ENCODE measurements around the gene AKAP17A. TPM values are rescaled to one million over a fixed set of nuclear protein-coding genes. Genes with fewer than 3 reads are reported as not detected.

AKAP17A gene
- total and polyA plus RNA-seq, 2 of the 8 experiments (the other 6 are each of a cell fraction or from before 2014, with no cell fraction given) = 14.0 to 41.2 TPM

DNA sequence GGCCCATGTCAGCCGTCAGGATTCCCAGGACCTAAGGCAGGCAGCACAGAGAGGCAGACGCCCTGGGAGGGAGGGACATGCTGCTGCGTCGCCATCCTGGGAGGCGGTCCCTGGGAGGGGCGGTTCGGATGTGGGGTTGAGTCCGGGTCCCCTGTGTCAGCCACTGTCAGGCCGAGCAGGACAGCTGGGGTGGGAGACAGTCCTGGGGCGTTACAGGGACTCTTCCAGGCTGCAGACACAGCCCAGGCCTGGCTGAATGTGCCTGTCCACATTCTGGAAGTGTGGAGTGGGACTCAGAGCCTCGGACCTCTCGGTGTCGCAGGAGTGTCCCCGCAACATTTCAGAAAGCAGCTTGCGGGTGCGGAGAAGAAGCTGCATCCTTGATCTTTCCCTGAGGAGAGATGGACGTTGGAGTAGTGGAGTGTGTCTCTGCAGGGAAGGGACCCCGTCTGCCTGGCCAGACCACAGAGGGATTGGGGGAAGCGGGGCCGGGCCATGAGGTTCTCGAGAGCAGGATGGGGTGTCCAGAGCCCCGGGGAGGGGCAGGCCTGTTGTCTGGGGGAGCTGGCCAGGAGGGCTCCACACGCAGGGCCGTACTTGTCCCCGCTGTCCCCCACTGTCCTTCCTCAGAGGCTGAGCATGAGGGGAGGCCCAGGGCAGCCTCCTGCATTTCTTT, 6.1 kb downstream of the AKAP17A start (continued):
- TF ChIP-seq, protein P1, sequence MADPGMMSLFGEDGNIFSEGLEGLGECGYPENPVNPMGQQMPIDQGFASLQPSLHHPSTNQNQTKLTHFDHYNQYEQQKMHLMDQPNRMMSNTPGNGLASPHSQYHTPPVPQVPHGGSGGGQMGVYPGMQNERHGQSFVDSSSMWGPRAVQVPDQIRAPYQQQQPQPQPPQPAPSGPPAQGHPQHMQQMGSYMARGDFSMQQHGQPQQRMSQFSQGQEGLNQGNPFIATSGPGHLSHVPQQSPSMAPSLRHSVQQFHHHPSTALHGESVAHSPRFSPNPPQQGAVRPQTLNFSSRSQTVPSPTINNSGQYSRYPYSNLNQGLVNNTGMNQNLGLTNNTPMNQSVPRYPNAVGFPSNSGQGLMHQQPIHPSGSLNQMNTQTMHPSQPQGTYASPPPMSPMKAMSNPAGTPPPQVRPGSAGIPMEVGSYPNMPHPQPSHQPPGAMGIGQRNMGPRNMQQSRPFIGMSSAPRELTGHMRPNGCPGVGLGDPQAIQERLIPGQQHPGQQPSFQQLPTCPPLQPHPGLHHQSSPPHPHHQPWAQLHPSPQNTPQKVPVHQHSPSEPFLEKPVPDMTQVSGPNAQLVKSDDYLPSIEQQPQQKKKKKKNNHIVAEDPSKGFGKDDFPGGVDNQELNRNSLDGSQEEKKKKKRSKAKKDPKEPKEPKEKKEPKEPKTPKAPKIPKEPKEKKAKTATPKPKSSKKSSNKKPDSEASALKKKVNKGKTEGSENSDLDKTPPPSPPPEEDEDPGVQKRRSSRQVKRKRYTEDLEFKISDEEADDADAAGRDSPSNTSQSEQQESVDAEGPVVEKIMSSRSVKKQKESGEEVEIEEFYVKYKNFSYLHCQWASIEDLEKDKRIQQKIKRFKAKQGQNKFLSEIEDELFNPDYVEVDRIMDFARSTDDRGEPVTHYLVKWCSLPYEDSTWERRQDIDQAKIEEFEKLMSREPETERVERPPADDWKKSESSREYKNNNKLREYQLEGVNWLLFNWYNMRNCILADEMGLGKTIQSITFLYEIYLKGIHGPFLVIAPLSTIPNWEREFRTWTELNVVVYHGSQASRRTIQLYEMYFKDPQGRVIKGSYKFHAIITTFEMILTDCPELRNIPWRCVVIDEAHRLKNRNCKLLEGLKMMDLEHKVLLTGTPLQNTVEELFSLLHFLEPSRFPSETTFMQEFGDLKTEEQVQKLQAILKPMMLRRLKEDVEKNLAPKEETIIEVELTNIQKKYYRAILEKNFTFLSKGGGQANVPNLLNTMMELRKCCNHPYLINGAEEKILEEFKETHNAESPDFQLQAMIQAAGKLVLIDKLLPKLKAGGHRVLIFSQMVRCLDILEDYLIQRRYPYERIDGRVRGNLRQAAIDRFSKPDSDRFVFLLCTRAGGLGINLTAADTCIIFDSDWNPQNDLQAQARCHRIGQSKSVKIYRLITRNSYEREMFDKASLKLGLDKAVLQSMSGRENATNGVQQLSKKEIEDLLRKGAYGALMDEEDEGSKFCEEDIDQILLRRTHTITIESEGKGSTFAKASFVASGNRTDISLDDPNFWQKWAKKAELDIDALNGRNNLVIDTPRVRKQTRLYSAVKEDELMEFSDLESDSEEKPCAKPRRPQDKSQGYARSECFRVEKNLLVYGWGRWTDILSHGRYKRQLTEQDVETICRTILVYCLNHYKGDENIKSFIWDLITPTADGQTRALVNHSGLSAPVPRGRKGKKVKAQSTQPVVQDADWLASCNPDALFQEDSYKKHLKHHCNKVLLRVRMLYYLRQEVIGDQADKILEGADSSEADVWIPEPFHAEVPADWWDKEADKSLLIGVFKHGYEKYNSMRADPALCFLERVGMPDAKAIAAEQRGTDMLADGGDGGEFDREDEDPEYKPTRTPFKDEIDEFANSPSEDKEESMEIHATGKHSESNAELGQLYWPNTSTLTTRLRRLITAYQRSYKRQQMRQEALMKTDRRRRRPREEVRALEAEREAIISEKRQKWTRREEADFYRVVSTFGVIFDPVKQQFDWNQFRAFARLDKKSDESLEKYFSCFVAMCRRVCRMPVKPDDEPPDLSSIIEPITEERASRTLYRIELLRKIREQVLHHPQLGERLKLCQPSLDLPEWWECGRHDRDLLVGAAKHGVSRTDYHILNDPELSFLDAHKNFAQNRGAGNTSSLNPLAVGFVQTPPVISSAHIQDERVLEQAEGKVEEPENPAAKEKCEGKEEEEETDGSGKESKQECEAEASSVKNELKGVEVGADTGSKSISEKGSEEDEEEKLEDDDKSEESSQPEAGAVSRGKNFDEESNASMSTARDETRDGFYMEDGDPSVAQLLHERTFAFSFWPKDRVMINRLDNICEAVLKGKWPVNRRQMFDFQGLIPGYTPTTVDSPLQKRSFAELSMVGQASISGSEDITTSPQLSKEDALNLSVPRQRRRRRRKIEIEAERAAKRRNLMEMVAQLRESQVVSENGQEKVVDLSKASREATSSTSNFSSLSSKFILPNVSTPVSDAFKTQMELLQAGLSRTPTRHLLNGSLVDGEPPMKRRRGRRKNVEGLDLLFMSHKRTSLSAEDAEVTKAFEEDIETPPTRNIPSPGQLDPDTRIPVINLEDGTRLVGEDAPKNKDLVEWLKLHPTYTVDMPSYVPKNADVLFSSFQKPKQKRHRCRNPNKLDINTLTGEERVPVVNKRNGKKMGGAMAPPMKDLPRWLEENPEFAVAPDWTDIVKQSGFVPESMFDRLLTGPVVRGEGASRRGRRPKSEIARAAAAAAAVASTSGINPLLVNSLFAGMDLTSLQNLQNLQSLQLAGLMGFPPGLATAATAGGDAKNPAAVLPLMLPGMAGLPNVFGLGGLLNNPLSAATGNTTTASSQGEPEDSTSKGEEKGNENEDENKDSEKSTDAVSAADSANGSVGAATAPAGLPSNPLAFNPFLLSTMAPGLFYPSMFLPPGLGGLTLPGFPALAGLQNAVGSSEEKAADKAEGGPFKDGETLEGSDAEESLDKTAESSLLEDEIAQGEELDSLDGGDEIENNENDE (IDR thresholded peaks at IDR 0.05; ENCODE audit: insufficient replicate concordance, low read length) = no peak
- no peak for TF ChIP-seq BACH1 (IDR thresholded peaks at IDR 0.05; ENCODE audit: low read length)
- TF ChIP-seq KDM1A (IDR thresholded peaks at IDR 0.05; ENCODE audit: borderline replicate concordance, low read length) = no peak
- no peak for TF ChIP-seq SIRT6 (IDR thresholded peaks at IDR 0.05; ENCODE audit: low read length)
- TF ChIP-seq PHF8 (conservative IDR thresholded peaks at IDR 0.05; ENCODE audit: low read depth, low read length) = no peak
- TF ChIP-seq, protein P2, sequence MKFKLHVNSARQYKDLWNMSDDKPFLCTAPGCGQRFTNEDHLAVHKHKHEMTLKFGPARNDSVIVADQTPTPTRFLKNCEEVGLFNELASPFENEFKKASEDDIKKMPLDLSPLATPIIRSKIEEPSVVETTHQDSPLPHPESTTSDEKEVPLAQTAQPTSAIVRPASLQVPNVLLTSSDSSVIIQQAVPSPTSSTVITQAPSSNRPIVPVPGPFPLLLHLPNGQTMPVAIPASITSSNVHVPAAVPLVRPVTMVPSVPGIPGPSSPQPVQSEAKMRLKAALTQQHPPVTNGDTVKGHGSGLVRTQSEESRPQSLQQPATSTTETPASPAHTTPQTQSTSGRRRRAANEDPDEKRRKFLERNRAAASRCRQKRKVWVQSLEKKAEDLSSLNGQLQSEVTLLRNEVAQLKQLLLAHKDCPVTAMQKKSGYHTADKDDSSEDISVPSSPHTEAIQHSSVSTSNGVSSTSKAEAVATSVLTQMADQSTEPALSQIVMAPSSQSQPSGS (IDR thresholded peaks at IDR 0.05; ENCODE audit: low read length) = no peak
- no peak for TF ChIP-seq NRF1 (IDR thresholded peaks at IDR 0.05; ENCODE audit: low read depth, low read length)
- TF ChIP-seq, protein P3, sequence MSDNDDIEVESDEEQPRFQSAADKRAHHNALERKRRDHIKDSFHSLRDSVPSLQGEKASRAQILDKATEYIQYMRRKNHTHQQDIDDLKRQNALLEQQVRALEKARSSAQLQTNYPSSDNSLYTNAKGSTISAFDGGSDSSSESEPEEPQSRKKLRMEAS (IDR thresholded peaks at IDR 0.05) = no peak

All from H1 (cell line).